Colon (tissue), 2 donors: ENCODE data around the gene OBP2B.
"Not testable (repeated sequence)": the region's sequence is repeated elsewhere in the genome, so short reads cannot be mapped to it uniquely, and the experiment has no call there.

Experiments used
- FAIRE-seq: peaks from 2 replicates; lab custom pipeline; 2012; peaks lifted over from hg19 to GRCh38; lab: Jason Lieb, UNC
- donor health status: control.
- donor health status: control.

OBP2B gene

DNA sequence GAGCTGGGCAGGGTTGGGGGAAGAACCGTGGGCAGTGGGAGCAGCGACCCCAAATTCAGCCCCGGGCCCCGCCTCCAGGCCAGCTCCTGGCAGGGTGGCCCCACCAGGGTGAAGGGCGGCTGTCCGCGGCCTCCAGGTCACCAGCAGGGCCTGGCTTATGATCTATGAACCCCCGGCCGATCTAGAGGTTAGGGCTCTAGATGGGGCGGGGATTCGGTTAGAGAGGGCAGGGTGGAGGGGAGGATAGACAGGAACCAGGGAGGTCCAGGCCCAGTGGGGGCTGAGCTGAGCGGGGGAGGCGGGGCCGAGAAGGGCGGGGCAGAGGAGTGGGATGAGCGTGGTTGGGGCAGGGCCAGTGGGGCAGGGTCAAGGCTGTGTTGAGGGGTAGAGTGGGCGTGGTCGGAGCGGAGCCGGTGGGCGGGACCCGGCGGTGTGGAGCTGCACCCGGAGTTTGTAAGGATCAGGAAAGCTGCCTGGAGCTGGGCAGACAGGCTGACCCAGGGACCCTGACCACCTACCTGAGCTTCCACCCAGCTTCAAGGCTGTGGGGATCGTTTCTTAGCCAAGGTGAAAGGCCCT lies 29.3 kb upstream of the OBP2B start:
- FAIRE-seq = no peak

DNA sequence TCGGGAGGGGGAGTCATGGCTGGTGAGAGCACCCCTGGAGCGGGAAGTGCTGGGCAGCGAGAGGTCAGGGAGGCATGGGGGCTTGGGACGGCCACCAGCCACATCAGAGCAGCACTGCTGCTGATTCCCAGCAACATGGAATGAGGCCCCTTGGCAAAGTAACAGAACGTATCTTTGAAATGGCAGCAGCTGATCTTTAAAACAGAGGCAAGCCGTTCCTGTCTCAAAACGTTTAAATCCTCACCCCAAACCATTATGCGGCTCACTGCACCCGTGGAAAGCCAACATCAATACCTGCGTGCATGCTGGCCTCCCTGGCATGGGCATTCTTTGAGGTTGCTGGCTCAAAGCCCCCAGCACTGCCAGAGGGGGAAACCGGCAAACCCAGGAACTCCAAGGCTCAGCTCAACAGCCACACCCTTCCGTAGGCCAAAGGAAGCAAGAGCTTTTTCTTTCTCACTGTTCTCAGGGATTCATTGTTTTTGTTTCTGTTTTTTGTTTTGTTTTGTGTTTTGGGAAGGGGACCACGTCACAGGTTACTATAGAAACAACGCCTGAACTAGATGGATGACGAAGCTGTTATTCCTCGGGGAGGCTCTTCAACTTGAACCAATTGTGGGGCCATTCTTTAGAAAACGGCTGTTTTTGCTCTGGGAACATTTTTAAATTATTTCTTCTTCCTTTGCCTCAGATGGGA lies 28.1 kb upstream of the OBP2B start:
- no peak for FAIRE-seq

DNA sequence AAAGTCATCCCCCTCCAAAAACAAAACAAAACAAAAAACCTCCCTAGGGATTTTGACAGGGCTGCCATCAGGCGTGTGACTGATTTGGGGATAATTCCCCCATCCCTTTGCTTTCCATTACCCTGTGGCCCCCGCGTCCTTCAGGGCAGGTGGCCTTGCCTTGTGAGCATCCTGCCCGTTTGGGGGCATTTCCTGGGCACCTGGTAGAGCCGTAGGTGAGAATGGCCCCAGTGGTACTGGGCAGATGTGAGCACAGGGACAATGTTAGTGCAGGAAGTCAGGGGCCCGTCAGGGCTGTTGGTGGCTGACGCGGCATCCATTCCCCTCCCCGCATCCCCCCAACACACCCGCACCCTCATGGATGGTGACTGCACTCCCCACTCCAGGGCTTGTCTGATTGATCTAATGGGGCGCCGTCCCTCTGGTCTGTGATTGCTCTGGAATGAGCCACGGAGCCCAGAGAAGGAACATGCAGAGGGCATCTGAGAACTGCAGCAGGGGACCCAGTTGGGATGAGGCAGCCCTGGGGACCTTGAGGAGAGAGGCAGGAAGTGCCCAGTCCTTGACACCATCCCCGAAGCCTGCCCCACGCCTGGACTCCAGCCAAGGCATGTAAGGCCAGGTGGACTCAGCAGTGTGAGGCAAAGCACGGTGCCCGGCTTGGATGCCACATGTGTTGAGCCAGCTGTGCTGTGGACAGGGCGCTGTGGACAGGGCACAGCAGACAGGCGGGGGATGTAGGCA lies 27.4 kb upstream of the OBP2B start:
- FAIRE-seq = not testable (repeated sequence)

DNA sequence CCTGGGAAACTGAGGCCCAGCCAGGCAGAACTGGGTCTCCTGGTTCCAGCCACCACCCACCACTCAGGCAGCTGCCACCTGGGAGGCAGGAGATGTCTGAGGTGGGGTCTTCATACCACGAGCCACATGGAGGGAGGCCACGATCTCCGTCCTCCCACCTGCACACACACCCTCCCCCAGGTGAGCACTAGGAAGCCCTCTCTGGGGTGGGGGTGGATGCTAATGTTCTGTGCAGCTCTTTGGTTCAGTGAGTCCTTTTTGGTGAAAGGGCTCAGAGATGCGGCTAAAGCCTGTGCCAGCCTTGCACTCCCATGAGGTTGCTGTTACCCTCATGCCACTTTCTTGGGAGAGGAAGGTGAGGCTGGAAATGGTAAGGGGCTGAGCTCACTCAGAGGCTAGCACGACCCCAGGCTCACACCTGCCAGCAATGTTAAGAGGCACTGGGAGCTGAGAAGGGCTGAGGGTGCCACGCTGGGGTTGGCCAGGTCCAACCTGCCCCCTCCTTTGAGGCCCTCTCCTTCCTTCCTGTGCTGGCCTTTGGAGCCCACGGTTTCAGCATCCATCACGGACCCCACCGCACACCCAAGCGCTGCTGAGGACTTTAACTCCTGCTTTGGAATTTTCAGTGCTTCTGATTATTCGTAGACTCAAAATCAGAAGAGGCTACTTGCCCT lies 26.6 kb upstream of the OBP2B start:
- FAIRE-seq = no peak

DNA sequence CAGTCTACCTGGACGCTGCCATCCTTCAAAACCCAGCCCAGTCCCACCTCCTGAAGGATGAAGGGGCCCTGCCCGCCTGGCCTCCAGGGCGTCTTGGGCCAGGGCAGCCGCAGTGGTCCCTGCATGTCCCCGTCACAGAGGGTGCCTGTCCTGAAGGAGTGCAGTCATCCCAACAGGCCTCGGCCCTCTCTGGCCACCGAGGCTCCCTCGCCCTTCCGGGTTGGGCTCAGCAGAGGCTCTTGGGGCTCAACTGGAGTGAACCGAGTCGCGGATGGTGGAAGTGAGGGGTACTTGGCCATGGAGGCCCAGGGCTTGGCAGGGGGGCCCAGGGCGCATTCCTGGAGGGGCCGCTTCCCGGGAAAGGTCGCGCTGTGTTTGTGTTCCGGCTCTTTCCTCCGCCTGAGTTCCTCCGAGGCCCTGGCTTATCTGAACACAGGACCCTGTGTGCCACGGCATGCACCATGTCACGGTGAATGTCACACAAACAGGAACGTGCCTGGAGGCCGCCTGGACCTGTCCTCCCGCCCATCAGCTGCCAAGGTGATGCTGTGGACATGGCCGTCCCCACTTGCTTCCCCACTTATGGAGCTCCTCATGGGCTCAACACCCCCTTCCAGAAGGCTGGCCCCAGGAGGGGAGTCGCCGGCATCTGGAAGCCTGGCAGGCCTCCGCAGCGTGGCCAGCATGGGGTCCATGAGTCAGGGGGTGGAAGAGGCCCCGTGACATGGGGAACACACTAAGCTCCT lies 25.7 kb upstream of the OBP2B start:
- FAIRE-seq = no peak

DNA sequence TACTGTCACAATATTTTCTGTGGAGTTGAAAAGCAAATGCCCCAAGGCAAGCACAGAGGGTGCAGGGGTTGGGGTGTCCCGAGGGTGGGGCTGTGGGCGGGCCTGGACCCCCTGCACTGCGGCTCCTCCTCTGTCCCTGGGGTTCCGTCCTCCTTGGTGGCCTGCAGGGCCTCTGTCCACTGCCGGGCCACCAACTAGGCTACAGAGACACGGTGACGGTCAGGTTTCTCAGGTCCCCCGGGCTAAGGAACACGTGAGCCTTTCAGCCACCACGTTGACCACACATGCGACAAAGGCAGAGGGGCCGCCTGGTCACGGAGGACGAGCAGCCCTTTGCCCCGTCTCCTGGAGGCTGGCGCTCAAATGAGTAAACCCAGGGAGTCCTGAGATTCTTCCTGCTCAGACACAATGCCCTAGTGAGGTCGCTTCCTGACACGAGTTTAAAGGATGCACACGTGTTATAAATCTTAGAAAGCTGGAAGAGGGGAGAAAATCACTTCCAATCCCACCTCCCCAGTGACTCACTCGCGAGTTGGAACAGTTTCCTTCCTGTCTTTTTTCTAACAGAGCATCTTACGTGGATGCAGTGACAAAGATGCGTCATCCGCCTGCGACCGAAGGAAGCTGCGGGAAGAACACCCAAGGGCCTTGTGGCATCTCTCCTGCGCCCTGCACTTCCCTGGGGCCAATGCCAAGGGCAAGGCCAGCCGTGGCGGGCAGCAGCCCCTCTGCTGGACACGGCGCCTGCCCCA lies 24.8 kb upstream of the OBP2B start:
- FAIRE-seq = no peak

DNA sequence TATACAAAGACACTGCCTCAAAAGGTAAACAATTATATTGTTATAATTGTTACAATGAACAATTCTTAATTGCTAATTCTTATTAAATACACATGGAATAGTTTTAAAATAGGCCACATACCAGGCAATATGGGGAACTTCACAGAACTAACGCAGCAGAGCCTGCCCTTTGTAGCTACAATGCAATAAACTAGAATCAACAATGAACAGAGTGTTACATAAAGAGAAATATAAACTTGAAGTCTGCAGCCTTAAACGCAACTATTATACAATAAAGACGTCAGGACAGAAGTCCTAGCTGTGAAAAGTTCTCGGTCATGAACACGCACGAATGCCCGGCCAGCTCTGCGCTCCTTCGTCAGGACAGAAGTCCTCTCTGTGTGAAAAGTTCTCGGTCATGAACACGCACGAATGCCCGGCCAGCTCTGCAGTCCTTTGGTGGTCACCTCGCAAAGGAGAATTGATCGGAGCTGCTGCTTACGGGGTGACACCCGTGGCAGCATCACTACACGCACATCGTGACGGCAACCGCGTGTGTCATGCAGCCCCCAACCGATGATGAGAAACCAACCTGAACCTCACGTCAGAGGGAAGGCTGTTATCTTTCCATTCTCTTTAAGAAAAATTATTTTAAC lies 23.0 kb upstream of the OBP2B start:
- FAIRE-seq = not testable (repeated sequence)

DNA sequence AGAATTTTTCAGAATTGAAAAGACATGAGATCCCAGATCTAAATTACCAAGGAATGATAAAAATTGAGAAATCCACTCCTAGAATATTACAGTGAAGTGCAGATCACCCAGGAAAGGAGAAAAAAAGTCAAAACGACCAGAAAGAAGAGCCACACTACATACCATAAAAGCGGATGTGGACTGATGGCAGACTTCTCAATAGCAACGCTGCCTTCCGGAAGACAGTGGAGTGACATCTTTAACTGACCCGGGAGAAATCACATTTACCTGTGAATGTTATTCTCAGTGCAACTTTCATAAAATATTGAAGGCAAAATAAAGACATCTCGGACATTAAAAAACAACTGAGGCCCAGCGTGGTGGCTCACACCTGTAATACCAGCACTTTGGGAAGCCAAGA lies 21.5 kb upstream of the OBP2B start:
- FAIRE-seq = not testable (repeated sequence)

DNA sequence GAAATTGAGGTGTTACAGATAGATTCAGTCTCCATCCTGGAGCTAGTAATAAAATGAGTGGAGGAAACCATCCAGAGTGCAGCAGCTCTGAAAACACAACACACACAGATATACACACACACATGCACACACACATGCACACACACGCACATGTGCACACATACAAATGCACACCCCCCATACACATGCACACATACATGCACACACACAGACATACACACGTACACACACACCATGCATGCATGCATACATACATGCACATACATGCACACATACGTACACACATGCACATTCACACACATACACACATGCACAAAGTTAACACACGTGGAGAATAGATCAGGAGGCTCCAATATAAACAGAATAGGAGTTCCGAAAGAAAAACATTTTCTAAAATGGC lies 21.0 kb upstream of the OBP2B start:
- FAIRE-seq = no peak

DNA sequence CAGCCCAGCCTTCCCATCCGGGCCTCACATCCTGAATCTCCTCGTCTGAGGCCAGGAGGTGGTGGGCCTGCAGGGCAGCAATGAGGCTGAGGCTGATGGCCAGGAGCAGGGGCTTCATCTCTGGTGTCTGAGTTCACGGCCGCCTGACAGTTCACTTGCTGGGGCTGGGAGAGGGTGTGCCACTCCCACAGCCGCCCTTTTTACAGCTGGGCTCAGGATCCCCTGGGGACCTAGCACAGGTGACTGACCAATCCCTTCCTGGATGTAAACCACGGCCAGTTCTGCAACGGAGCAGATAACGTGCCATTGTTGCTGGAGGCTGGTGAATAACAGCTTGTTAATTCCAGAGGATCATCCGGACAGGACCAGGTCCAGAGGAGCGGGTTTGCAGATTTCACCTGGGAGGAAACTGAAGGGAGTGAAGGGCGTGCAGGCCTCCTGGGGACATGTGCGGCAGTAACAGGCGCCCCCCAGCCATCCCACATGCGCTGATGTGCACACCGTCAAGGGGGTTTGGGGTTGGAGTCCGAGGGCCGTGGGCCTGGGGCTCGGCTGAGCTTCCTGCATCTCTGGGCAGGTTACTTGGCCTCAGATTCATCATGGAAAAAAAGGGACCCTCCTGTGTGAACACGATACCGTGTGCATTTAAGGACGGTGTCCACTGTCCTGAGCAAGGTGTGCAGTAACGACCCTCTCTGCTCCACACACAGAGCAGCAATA lies 19.6 kb upstream of the OBP2B start:
- FAIRE-seq = not testable (repeated sequence)

DNA sequence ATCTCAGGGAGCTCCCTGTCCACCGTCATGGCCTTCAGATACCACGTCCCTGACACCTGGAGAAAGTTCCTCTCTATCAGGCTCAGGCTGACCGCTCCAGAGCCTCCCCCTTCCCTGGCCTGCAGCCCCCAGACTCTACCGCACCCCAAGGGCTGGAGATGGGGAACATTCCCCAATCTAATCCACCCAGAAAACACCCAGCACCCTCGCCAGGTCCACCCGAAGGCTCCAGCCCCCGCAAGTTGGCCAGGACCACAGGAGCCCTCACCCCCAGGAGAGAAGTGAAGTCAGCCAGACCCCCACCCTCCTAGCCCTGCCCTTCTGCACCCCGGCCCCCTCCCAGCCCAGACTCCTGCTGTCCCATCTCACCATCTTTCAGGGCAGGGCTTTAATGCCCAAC lies 18.9 kb upstream of the OBP2B start:
- not testable (repeated sequence) for FAIRE-seq

DNA sequence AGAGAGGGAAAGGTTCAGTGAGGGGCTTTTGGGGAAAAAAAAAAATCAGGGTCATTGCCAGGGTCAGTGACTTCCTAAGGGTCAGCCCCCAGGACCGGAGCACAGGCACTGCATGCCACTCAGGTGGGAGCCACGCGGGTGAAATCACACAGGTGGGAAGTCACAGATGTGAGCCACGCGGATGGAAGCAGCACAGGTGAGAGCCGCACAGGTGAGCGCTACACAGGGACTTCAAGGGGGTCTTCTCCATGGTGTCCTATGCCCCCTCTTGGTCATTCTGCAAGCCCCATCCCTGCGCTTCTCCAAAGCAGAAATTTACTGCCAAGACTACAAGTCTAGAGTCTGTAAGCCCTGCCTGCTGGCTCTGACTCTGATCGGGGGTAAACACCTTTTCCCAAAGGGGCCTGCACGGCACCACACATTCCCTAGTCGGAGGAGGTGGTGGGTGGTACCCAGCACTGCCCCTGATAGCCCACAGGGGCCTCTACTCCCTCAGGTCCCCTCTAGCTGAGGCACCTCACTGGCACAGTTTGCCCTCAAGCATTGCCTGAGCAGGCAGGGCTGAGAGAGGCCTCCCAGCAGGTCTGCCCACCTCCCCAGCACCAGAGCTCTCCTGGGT lies 18.3 kb upstream of the OBP2B start:
- no peak for FAIRE-seq

DNA sequence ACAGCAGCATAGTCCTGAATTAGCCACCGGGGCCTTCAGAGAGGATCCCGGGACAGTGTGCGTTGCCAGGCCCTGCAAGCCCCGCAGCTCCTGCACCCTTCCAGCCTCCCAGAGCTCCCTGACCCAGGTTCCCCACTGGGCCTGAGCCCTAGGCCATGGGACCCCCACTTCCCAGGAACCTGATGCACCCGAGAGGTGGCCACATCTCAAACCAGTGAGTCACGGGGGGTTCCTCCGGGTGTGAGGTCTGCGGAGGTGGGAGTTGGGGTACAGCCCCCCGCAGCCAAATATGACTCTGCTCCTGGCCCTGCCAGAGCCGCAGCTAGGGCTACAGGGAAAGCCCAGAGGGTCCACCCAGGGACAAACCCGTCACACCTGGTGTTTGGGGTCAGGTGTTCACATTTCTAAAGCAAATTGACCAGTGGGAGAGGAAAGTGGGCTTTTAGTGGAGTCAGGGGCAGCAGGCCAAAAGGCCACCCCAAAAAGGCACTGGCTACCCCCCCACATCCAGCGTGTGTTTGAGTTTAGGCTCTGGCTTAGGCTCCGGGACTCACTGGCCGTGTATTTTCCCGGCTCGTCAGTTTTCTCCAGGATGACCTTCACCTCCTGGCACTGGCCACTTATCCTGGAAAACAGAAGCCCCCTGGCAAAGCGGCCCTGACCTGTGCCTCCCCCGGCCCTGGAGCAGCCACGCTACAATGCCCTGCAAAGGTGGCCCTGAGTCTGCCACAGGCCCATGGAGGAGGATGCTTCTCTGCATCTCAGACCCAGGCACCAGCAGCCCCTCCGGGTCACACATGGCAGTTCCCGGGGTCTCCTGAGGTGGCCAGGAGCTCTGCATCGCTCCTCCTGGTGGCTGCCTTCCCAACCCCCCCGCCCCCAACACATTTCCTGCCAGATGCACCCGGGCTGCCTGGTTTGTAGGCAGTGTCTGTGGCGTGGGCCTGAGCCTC lies 17.4 kb upstream of the OBP2B start:
- FAIRE-seq = no peak

DNA sequence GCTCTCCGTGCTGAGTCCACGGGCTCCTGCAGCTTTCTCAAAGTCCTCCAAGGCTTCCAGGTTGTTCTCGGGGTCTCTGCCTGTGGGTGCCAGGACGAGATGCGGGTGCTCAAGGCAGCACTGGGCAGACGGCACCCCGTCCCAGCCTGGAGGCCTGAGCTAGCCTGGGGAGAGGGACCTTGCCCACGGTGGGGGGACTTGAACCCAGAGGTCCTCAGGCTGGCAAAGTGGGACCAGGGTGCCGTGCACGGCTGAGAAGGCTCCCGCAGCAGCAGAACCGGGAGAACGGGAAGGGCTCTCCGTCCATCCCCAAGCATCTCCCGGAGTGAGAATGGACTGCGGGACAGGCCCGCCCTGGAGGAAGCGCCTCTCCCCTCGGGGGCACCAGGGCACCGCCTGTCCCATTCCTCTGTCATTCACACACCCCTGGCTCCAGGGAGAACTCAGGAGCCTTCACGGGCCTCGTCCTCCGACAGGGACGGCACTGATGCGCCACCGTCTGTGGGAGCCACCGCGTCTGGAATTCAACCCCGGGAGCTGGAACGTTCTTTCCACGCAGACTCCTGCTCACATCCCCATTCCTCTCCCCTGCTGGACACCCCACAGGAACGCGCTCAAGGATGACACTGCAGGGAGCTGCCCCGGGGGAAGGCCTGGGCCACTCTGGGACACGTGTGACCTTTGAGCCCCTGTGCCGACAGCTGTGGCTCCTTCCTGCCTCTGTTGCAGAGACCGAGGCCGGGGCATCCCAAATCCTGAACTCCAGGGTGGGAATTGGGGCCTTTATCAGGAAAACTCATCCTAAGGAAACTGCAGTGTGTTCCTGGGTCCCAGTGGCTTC lies 16.3 kb upstream of the OBP2B start:
- FAIRE-seq = no peak

DNA sequence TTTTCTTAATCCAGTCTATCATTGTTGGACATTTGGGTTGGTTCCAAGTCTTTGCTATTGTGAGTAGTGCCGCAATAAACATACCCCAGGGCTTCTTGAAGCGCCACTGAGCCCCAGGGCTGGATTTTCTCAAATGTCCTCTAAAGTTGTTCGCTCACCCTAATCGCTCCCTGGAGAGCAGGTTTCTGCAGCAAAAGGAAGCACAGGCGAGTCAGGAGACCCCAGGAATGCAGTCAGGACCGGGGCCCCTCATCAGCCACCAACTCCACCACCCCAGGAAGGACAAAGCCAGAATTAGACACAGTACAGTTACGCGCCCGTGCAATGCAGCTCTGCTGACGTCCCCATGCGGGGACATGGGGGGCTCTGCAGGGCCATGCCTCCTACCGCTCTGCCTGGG lies 15.7 kb upstream of the OBP2B start:
- FAIRE-seq = no peak

DNA sequence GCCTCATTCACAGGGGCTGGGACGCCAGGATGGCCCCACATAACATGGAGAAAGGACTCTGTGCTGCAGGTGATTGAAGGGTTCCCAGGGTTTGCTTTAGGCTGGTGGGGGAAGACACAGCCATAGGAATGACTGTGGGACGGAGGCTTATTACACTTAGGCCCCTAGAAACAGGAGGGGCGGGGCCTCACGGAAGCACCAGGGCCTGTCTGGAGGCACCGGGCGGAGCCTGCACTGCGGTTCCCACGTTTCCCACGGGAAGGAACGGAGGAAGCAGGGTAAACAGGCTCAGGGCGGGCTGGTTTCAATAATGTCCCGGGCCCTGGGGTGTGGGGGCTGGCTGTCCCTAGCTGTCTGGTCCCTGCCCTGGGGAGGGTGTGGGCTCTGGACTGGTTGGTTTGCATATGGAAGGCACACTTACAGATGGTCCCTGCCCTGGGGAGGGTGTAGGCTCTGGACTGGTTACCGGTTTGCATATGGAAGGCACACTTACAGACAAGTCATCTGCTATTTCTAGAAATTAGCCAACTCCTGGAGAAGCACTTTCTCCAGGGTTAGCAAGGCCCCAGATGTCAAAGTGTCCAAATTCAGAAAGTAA lies 14.2 kb upstream of the OBP2B start:
- not testable (repeated sequence) for FAIRE-seq

DNA sequence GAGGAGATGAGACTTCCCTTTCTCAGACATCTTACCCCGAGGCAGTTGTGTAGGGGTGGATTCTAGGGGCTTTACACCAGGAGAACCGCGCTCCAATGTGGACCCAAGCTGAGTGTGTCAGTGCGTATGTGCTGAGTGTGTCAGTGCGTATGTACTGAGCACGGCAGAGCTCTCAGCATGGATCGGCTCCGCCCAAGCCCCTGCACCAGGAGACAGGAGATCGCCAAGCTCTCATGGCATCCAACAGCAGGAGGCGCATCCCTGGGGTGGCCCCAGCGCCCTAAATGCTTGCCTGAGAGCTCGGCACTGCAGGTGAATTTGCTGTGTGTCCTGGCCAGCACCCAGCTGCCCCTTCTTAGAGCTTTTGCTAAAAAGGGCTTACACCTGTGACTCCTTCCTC lies 12.9 kb upstream of the OBP2B start:
- FAIRE-seq = not testable (repeated sequence)
